Measurements from ENCODE around the gene CARD19.

Gene CARD19

GRCh38 chr9:93117924-93118862 lies 22.2 kb downstream of the CARD19 start:
- TF ChIP-seq EZH2phosphoT487 (IDR thresholded peaks at IDR 0.05; ENCODE audit: borderline replicate concordance, low read length): no peak
- TF ChIP-seq, protein P1, sequence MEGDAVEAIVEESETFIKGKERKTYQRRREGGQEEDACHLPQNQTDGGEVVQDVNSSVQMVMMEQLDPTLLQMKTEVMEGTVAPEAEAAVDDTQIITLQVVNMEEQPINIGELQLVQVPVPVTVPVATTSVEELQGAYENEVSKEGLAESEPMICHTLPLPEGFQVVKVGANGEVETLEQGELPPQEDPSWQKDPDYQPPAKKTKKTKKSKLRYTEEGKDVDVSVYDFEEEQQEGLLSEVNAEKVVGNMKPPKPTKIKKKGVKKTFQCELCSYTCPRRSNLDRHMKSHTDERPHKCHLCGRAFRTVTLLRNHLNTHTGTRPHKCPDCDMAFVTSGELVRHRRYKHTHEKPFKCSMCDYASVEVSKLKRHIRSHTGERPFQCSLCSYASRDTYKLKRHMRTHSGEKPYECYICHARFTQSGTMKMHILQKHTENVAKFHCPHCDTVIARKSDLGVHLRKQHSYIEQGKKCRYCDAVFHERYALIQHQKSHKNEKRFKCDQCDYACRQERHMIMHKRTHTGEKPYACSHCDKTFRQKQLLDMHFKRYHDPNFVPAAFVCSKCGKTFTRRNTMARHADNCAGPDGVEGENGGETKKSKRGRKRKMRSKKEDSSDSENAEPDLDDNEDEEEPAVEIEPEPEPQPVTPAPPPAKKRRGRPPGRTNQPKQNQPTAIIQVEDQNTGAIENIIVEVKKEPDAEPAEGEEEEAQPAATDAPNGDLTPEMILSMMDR (IDR thresholded peaks at IDR 0.05; ENCODE audit: low read depth, low read length, poor library complexity, severe bottlenecking): no peak
- H3K36me3 ChIP-seq (ENCODE audit: control insufficient read depth, low read length): no peaks in the 10 kb centered on the region; the same call in 1 of the 2 replicates
- H3K4me1 ChIP-seq (ENCODE audit: control insufficient read depth, low read length): peaks cover 29% of the 10 kb centered on the region
- H3K27ac ChIP-seq (ENCODE audit: low read depth, low read length): no peak overlapping the region
- no peaks in the 10 kb centered on the region for H3K27me3 ChIP-seq (ENCODE audit: control insufficient read depth, low read length)
- H4K20me1 ChIP-seq (ENCODE audit: control insufficient read depth, insufficient read depth, low read depth, low read length): no peaks in the 10 kb centered on the region
- no peaks in the 10 kb centered on the region for H3K9me3 ChIP-seq (ENCODE audit: control insufficient read depth, insufficient read depth, low read length)
- H3K9me2 ChIP-seq (replicated peaks; ENCODE audit: control insufficient read depth, low read length): no peaks in the 10 kb centered on the region
- H3K4me2 ChIP-seq (ENCODE audit: low read length): no peak overlapping the region
- H3K4me3 ChIP-seq (ENCODE audit: low read length): no peak overlapping the region
- no peaks in the 10 kb centered on the region for H3K79me2 ChIP-seq (ENCODE audit: control insufficient read depth, low read length)
- peaks cover 10% of the 10 kb centered on the region; the same call in 1 of the 2 replicates for H3F3A ChIP-seq (ENCODE audit: control insufficient read depth, insufficient read depth)

DNA sequence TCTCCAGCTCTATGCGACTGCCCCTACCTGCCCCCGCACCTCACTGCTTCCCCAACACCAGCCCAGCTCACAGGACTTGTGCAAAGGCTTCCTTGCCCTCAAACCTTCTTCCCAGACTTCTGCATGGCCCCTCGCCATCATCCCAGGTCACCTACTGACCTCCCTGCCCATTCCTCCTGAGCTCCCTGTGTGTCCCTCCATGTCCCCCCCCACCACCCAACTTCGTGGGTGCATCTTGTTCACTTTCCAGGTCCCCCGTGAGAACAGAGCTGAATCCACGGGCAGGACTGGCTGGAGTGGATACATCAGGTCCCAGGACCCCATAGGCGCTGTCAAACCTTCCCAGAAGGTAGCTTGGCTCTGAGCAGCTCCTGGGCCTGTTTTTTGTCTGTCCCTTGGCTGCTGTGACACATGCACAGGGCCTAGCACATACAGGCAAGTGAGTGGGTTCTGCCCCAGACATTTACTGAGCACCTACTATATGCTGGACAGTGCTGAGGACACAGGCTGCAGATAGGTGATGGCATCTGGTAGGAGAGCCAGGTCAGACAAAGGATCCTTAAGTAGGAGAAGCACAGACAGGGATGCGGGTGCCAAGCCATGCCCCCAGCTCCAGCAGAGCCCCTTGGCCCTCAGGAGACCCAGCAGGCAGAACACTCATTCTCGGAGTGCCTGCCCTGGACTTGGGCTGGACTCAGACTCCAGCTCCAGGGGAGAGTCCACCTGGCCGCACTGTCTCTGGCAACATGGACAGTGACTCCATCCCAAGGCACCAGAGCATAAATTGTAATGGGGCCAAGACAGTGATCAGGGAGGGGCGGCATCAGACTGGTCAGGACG lies 23.1 kb downstream of the CARD19 start:
- no peaks in the 10 kb centered on the region for H3K9me2 ChIP-seq (replicated peaks; ENCODE audit: control insufficient read depth, low read length)
- peak overlapping the region; percentile 88 for H3K4me2 ChIP-seq (ENCODE audit: low read length)
- TF ChIP-seq, protein P1 (IDR thresholded peaks at IDR 0.05; ENCODE audit: low read depth, low read length, poor library complexity, severe bottlenecking): no peak
- no peak for TF ChIP-seq EZH2phosphoT487 (IDR thresholded peaks at IDR 0.05; ENCODE audit: borderline replicate concordance, low read length)
- H3K4me1 ChIP-seq (ENCODE audit: control insufficient read depth, low read length): peaks cover 25% of the 10 kb centered on the region
- no peaks in the 10 kb centered on the region for H3K9me3 ChIP-seq (ENCODE audit: control insufficient read depth, insufficient read depth, low read length)
- peak overlapping the region; percentile 67 for H3K4me3 ChIP-seq (ENCODE audit: low read length)
- H3F3A ChIP-seq (ENCODE audit: control insufficient read depth, insufficient read depth): peaks cover 10% of the 10 kb centered on the region; the same call in 1 of the 2 replicates
- no peaks in the 10 kb centered on the region for H3K79me2 ChIP-seq (ENCODE audit: control insufficient read depth, low read length)
- H4K20me1 ChIP-seq (ENCODE audit: control insufficient read depth, insufficient read depth, low read depth, low read length): no peaks in the 10 kb centered on the region
- peak overlapping the region; percentile 86 for H3K27ac ChIP-seq (ENCODE audit: low read depth, low read length)
- no peaks in the 10 kb centered on the region; the same call in 1 of the 2 replicates for H3K36me3 ChIP-seq (ENCODE audit: control insufficient read depth, low read length)
- H3K27me3 ChIP-seq (ENCODE audit: control insufficient read depth, low read length): no peaks in the 10 kb centered on the region

DNA sequence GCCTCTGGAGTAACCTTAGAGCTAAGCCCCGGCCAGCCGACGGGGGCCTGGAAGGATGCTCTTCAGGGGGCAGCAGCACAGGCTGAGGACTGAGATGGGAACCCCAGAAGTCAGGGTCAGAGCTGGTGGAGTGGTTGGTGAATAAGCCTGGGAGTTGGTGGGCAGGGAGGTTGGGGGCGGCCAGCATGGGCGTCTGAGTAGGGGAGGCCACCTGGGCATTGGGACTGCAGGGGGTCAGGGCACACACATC lies 23.6 kb downstream of the CARD19 start:
- H3F3A ChIP-seq (ENCODE audit: control insufficient read depth, insufficient read depth): peaks cover 10% of the 10 kb centered on the region; the same call in 1 of the 2 replicates

More for the DNA sequence above, 23.6 kb downstream of the CARD19 start:
- Histone ChIP-seq H3K4me1 (ENCODE audit: control insufficient read depth, low read length) (peaks cover 25% of the 10 kb centered on the region), H4K20me1 (ENCODE audit: control insufficient read depth, insufficient read depth, low read depth, low read length) (no peaks in the 10 kb centered on the region), H3K36me3 (ENCODE audit: control insufficient read depth, low read length) (no peaks in the 10 kb centered on the region; the same call in 1 of the 2 replicates), H3K27ac (ENCODE audit: low read depth, low read length) (peak overlapping the region; percentile 86), H3K9me2 (replicated peaks; ENCODE audit: control insufficient read depth, low read length) (no peaks in the 10 kb centered on the region), H3K4me3 (ENCODE audit: low read length) (peak overlapping the region; percentile 67), H3K4me2 (ENCODE audit: low read length) (peak overlapping the region; percentile 88), H3K79me2 (ENCODE audit: control insufficient read depth, low read length) (no peaks in the 10 kb centered on the region), H3K9me3 (ENCODE audit: control insufficient read depth, insufficient read depth, low read length) (no peaks in the 10 kb centered on the region), H3K27me3 (ENCODE audit: control insufficient read depth, low read length) (no peaks in the 10 kb centered on the region)
- no peak for TF ChIP-seq EZH2phosphoT487 (IDR thresholded peaks at IDR 0.05; ENCODE audit: borderline replicate concordance, low read length)
- TF ChIP-seq, protein P1 (IDR thresholded peaks at IDR 0.05; ENCODE audit: low read depth, low read length, poor library complexity, severe bottlenecking): no peak

All from DOHH2 (cell line).